KOPT-K1 (cell line): ENCODE data around the gene TPX2.
"Not testable (repeated sequence)": the region's sequence is repeated elsewhere in the genome, so short reads cannot be mapped to it uniquely, and the experiment has no call there.

Source experiments
- H3K27ac ChIP-seq: fragments of 200-600 bp; sonication (generic); 2 replicates; pipeline ENCODE4 v1.5.1; 2016; ENCODE audit warnings: antibody characterized with exemption, mild to moderate bottlenecking, low read depth, low read length; ENCODE audit not compliant: poor library complexity, severe bottlenecking
- H3K36me3 ChIP-seq: fragments of 200-600 bp; sonication (generic); 2 replicates; pipeline ENCODE4 v1.5.1; 2017; ENCODE audit warnings: antibody characterized with exemption, mild to moderate bottlenecking, low read length, moderate library complexity; ENCODE audit not compliant: insufficient read depth
- H3K9me3 ChIP-seq: fragments of 200-600 bp; sonication (generic); 2 replicates; pipeline ENCODE4 v1.5.1; 2017; ENCODE audit warnings: antibody characterized with exemption, low read length, mild to moderate bottlenecking; ENCODE audit not compliant: insufficient read depth, poor library complexity, severe bottlenecking

The TPX2 gene

DNA sequence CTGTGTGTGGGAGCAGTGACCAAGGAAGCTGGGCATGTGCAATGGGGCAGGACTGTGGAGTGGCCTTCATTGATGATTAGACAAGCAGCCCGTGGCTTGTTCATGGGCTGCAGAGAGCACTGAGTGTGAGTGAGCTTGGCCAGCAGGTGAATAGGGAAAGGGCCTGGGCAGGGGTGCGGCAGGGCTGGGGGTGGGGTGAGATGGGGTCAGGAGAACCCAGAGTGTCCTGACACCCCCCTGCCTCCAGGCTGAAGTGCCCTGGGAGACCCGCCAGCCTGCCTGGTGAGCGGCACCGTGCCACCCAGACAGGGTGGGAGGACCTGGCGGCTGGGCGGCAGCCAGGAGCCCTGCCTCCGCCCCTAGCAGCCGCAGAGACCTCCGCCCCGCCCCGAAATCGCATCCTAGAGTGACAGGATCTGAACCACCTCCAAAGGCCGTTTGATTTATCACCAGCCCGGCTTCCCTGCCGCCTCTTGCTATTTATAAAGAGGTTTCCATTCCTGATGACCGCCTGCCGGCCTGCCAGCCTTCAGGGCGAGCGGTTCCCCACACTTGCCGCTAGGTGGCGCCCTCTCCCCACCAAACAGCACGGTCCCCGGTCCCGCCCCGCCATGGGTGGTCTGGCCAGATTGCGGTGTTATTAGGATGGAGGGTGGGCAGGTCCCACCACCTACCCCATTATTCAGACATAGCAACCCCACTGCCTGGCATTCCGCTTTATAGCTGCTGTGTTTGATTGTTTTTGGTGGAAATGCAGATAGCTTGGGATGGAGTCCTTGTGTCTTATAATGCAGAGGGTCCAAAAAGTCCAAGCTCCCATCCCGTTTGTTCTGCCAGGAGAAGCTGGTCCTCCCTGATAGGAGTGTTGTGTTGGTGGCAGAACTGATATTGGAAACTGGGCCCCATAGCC is 83.6 kb downstream of the TPX2 start:
- H3K9me3 ChIP-seq: no peaks in the 10 kb centered on the region
- H3K27ac ChIP-seq: no peak overlapping the region
- H3K36me3 ChIP-seq: no peaks in the 10 kb centered on the region

DNA sequence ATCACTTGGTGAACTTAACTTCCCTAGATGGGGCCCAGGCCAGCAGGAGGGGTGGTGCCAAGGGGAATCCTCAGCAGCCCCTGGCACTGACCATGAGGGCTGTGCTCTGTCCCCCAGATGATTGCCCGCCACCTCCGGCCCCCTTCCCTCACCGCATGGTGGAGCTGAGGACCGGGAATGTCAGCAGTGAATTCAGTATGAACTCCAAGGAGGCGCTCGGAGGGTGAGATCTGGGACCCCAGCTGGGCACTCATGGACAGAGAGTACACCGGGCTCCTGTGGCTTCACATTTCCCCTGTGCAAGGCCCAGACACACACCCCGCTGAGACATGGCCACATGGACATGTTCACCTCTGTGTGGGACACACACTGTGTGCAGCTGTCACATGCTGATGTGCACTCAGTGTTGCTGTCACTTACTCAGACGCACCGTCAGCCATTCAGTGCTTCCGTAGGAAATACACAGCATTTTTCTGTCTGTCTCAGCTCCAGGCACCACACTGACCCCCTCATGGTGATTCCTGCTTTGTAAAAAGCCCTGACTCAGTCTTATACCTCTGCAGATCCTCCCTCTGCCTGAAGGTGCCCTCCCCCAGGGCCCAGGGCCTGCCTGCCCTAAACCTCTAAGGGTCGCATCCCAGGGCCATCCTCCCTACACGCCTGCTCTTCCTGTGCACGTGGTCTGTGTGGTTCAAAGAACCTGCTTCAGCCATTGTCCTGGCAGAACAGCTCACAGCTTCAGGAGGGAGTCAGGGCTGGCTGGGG is 84.5 kb downstream of the TPX2 start:
- Histone ChIP-seq H3K9me3 (no peaks in the 10 kb centered on the region), H3K36me3 (no peaks in the 10 kb centered on the region), H3K27ac (no peak overlapping the region)

DNA sequence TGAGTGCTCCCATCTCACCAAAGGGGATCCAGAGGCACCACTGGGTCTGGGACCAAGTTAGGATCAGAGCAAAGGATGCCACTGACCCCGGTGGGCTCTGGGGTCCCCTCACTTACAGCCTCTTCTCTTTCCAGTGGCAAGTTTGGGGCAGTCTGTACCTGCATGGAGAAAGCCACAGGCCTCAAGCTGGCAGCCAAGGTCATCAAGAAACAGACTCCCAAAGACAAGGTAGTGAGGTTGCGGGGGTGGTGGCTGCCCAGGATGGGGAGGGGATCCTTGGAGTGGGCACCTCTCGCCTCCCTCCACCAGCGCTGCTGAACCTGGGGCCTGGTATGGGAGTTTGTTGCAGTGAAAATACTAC is 85.0 kb downstream of the TPX2 start:
- Histone ChIP-seq H3K27ac (no peak overlapping the region), H3K9me3 (no peaks in the 10 kb centered on the region), H3K36me3 (no peaks in the 10 kb centered on the region)

DNA sequence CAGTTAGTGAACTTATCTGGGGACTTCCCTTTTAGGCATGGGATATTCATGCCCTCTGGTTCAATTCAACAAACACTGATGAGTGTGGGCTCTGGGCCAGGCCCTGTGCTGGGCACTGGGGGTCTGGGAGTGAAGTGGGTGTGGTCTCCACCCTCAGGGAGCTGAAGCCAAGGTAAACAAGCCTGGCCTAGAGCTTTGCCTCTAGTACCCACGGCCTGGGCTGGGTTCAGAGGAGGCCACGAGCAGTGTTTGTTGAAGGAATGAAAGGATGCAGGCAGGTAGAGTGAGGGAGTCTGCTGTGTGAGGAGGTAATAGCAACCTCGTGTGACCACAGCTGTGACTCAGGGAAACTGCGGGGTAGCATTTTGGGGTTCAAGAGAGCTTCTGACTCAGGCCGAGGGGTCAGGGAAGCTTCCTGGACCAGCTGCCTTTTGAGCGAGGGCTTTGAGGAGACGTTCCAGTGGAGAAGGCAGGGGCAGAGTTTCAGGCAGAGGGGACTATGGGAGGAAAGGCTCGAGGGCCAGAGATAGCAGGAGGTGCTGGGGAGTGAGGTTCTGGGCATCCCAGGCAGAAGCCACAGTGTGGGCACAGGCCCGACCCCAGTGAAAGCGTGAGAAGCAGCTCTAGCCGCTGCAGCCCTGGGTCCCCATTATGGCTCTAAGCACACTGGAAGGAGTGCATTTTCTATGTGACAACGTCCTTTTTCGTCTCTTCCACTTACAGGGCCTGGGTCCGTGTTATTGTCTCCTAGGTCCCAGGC is 85.6 kb downstream of the TPX2 start:
- H3K36me3 ChIP-seq: no peaks in the 10 kb centered on the region
- H3K27ac ChIP-seq: no peak overlapping the region
- H3K9me3 ChIP-seq: no peaks in the 10 kb centered on the region

DNA sequence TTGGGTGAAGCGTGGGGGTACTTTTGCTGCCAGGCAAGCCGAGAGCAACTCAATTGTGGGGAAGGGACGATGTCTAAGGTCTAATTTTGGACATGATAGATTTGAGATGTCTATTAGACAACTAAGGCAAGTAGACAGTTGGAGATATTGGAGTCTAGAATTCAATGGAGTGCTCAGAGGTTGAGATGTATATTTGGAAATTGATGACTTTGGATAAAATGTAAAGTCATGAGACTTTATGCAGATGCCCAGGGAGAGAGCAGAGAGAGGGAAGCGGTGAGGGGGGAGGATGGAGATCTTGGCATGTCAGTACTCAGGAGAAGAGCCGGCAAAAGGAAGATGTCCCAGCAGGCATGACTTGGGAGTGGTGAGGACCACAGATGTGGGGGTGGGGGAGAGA is 87.0 kb downstream of the TPX2 start:
- Histone ChIP-seq H3K27ac (no peak overlapping the region), H3K9me3 (no peaks in the 10 kb centered on the region), H3K36me3 (no peaks in the 10 kb centered on the region)

DNA sequence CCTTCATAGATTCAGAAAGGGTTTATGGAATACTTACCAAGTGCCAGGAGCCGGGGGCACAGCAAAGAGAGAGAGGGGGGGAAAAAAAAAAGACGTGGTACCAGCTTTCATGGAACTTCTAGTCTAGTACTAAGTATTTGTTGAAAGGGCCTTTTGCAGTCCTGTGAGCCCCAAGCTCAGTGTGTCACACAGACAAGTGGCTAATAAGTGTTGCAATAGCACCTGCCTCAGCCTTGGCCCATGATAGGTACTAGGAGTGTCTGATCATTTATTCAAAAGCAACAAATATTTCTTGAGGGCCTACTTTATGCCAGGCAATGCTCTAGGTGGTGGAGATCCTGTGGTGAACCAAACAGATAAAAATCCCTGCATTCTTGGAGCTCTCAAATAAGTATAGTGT is 88.0 kb downstream of the TPX2 start:
- H3K27ac ChIP-seq: no peak overlapping the region
- H3K9me3 ChIP-seq: no peaks in the 10 kb centered on the region
- H3K36me3 ChIP-seq: no peaks in the 10 kb centered on the region

DNA sequence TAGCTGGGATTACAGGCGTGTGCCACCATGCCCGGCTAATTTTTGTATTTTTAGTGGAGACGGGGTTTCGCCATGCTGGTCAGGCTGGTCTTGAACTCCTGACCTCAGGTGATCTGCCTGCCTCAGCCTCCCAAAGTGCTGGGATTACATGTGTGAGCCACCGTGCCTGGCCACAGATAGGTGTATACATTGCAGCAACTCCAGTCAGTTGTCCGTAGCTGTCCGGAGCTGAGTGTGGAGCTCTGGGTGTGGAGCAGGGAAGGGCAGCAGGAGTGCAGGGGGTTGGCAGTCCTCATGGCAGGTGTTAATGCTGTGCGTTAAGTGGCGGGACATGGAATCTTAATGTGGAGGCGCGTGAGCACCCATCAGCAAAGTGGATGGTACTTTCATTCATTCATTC is 88.9 kb downstream of the TPX2 start:
- not testable (repeated sequence) for H3K36me3 ChIP-seq, H3K9me3 ChIP-seq, H3K27ac ChIP-seq

DNA sequence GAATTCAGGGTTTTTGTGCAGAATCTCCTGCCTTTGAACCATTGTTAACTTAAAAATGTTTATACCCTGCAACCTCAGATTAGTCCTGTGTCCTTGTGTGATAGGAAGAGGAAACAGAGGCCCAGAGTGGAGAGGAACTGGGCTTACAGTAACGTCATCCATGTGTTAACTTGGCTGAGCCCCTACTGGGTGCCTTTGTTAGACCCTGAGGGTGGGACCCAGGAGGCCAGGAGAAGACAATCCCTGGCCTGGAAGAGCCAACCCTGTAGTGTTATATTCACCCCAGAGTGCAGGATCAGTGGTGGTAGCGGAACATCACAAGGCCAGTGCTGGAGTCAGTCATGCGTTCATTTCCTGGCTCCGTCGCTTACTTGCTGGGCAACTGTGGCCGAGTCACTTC is 90.6 kb downstream of the TPX2 start:
- no peak overlapping the region for H3K27ac ChIP-seq
- H3K36me3 ChIP-seq: no peaks in the 10 kb centered on the region
- no peaks in the 10 kb centered on the region for H3K9me3 ChIP-seq

DNA sequence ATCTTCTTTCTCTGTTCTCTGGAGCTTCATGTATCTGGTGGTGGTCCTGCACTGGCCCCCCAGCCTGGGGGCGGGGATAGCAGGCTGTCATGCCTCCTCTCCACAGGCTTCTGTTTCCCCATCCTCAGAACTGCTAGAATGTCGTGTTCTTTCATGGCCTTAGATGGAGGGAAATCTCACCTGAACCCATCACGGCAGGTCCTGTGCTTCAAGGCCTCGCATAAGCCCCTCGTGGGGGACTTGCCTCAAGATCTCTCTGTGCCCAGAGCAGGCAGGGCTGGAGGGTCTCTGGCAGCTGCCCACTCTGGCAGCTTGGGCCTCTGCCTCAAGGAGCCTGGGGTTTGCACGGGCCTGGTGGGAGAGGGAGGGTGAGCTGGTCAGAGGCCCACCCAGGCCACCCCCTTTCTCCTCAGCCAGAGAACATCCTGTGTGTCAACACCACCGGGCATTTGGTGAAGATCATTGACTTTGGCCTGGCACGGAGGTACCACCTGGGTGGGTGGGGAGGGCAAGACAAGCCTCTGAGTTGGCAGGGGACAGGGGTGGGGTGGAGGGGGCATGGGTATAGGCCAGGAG is 91.4 kb downstream of the TPX2 start:
- Histone ChIP-seq H3K36me3 (no peaks in the 10 kb centered on the region), H3K9me3 (no peaks in the 10 kb centered on the region), H3K27ac (no peak overlapping the region)

DNA sequence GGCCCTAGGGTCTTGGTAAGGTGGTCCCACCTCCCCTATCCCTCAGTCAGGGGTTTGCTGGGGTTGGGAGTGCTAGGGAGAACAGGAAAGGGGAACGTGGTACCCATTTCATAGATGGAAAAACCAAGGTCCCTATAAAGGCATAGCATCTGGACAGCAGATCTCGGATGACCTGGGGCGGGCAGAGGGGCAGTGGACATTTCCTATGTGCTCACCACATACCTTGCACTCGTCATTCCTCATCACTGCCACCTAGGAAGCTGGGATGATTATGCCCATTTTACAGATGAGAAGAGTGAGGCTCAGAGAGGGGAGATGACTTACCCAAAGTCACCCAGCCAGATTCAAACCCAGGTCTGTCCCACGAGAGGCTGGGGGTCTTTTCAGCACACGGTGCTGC is 92.1 kb downstream of the TPX2 start:
- no peak overlapping the region for H3K27ac ChIP-seq
- no peaks in the 10 kb centered on the region for H3K36me3 ChIP-seq
- no peaks in the 10 kb centered on the region for H3K9me3 ChIP-seq

DNA sequence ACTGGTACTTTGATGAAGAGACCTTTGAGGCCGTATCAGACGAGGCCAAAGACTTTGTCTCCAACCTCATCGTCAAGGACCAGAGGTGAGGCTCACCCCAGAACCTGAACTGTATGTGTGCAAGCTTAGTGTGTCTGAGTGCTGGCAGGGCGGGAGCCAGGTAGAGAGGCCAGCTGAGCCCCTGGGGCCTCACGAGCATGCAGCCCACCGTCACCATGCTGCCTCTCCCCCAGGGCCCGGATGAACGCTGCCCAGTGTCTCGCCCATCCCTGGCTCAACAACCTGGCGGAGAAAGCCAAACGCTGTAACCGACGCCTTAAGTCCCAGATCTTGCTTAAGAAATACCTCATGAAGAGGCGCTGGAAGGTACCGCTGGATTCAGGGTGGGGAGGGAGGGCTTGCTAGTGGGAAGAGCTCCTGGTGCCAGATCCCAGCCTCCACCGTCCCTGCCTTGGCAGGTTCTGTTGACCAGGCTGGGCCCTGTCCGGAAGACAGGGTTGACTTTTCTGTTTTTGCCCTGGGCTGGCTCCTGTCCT is 92.7 kb downstream of the TPX2 start:
- Histone ChIP-seq H3K27ac (no peak overlapping the region), H3K36me3 (no peaks in the 10 kb centered on the region), H3K9me3 (no peaks in the 10 kb centered on the region)

DNA sequence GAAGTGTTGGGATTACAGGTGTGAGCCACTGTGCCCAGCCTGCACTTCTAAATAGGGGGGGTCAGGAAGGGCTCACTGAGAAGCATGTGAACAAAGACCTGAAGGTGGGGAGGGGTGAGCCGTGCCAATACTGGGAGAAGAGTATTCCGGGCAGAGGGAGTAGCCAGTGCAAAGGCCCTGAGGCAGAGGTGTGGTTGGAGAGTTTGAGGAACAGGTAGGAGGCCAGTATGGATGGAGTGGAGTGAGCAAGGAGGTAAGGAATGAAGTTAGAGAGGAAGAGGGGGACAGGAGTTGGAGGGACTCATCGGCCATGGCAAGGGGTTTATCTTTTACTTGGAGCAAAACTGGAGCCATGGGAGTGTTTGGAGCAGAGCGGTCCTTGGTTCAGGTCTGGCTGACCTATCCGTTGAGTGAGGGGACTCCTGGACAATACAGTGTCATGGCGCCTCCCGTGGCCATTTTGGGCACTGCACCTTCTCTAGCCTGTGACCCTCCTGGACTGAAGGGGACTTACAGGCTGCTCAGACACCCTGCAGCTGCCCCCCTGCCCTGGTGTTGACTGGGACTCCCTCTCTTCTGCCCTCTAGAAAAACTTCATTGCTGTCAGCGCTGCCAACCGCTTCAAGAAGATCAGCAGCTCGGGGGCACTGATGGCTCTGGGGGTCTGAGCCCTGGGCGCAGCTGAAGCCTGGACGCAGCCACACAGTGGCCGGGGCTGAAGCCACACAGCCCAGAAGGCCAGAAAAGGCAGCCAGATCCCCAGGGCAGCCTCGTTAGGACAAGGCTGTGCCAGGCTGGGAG is 94.2 kb downstream of the TPX2 start:
- Histone ChIP-seq H3K9me3 (no peaks in the 10 kb centered on the region), H3K36me3 (no peaks in the 10 kb centered on the region), H3K27ac (no peak overlapping the region)

DNA sequence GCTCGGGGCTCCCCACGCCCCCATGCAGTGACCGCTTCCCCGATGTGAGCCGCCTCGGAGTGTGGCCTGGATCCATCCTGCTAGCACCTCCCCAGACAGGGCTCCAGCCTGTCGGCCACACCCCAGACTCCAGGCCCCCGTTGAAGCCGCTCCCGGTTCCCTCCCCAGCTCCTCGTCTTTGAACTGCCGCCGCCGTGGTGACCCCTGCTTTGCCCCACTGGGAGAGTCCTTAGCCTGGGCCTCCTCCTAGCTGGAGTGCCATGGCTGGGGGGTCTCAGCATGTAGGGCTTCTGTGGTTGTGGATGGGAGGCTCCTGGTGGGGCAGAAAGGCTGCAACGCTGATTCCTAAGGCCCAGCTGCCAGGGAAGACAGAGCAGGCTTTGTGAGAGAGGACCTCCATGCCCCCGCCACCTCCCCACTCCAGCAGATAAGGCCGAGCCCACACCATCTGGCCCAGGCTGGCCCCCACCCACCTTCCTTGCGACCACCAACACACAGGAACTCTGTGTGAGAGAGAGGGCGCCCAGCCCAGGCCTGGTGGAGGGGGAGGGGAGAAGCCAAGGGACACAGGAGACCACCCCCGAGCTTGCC is 94.9 kb downstream of the TPX2 start:
- no peaks in the 10 kb centered on the region for H3K9me3 ChIP-seq
- no peak overlapping the region for H3K27ac ChIP-seq
- no peaks in the 10 kb centered on the region for H3K36me3 ChIP-seq

DNA sequence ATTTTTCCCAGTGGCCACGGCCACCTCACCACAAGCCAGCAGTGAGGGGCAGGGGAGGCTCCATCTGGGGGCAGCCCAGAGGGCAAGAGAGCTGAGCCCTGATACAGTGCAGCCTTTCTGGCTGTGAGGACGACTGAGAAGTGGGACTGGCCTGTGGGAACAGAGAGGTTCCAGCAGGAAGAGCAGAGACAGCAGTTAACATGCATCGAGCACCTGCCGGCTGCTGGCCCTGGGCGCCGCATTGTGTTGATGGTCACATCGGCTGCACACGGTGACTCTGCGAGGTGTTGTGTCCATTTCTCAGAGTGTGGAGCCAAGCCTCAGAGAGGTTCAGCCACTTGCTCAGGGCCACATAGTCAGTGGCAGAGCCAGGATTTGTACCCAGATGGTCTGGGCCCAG is 96.5 kb downstream of the TPX2 start:
- no peak overlapping the region for H3K27ac ChIP-seq
- H3K36me3 ChIP-seq: no peaks in the 10 kb centered on the region
- no peaks in the 10 kb centered on the region for H3K9me3 ChIP-seq
